K562 (cell line): ENCODE measurements around the gene ARL6IP1.

Experiments
- CREB1 ChIP-seq, 2 experiments: sonication (generic) in 1 of 2; formaldehyde crosslinking in 1 of 2; IDR thresholded peaks; 2 replicates each; pipeline versions ENCODE4 v1.6.1 to v1.8.0; 2012 to 2022; ENCODE audit warnings: inconsistent platforms in 1 of 2, mild to moderate bottlenecking in 1 of 2, missing genetic modification reagents in 1 of 2, moderate library complexity in 1 of 2
- CTCF ChIP-seq, 3 experiments: IDR thresholded peaks in 2 of 3; conservative IDR thresholded peaks in 1 of 3; 2 replicates each; pipeline ENCODE4 v1.5.1; 2011 to 2012; ENCODE audit warnings: low read length in 3 of 3, mild to moderate bottlenecking in 3 of 3, control low read depth in 2 of 3, improper control_type of control experiment in 1 of 3, inconsistent platforms in 1 of 3, low read depth in 1 of 3, mixed read lengths in 1 of 3, moderate library complexity in 1 of 3; ENCODE audit not compliant: insufficient read depth in 2 of 3
- FOS ChIP-seq: IDR thresholded peaks from 3 replicates; pipeline ENCODE4 v1.6.1; 2011; ENCODE audit not compliant: insufficient read length; ENCODE audit errors: extremely low read depth
- FOXJ3 ChIP-seq: sonication (generic); formaldehyde crosslinking; IDR thresholded peaks from 2 replicates; pipeline ENCODE4 v1.4.0; 2020; ENCODE audit warnings: mild to moderate bottlenecking, missing genetic modification reagents
- HNRNPLL ChIP-seq: fragments of 200-400 bp; formaldehyde crosslinking; IDR thresholded peaks from 2 replicates; pipeline ENCODE4 v1.6.1; 2017; ENCODE audit warnings: low read length, low read depth, mild to moderate bottlenecking; ENCODE audit not compliant: poor library complexity, severe bottlenecking
- KDM2B ChIP-seq: fragments of 250-450 bp; sonication (Bioruptor Pico); IDR thresholded peaks from 2 replicates; pipeline ENCODE4 v1.8.0; 2021; ENCODE audit warnings: mild to moderate bottlenecking, moderate library complexity
- RAD21 ChIP-seq, 2 experiments: fragments of 250-450 bp in 1 of 2; fragments of 450-650 bp in 1 of 2; sonication (Bioruptor Pico) in 1 of 2; formaldehyde crosslinking in 1 of 2; IDR thresholded peaks in 1 of 2; conservative IDR thresholded peaks in 1 of 2; 2 replicates each; pipeline versions ENCODE4 v1.4.0 to v1.8.0; 2020 to 2022; ENCODE audit warnings: mild to moderate bottlenecking in 2 of 2, moderate library complexity in 1 of 2
- RNF2 ChIP-seq: sonication (generic); IDR thresholded peaks from 2 replicates; pipeline ENCODE4 v1.6.1; 2016
- SNAPC5 ChIP-seq: fragments of 250-450 bp; sonication (Bioruptor Pico); IDR thresholded peaks from 2 replicates; pipeline ENCODE4 v1.8.0; 2021; ENCODE audit warnings: moderate library complexity, mild to moderate bottlenecking, inconsistent platforms
- SP2 ChIP-seq: IDR thresholded peaks from 2 replicates; pipeline ENCODE4 v1.6.1; 2011; ENCODE audit warnings: mild to moderate bottlenecking, low read depth, low read length, moderate library complexity; ENCODE audit not compliant: poor library complexity, severe bottlenecking; ENCODE audit errors: extremely low read depth
- SRF ChIP-seq, 2 experiments: fragments of 250-450, 450-650 bp in 1 of 2; sonication (Bioruptor Pico) in 1 of 2; sonication (generic) in 1 of 2; formaldehyde crosslinking; IDR thresholded peaks; 2 replicates each; pipeline versions ENCODE4 v1.5.0 to v1.5.1; 2020 to 2022; ENCODE audit warnings: mild to moderate bottlenecking in 1 of 2, missing genetic modification reagents in 1 of 2
- TBP ChIP-seq: optimal IDR thresholded peaks from 2 replicates; pipeline ENCODE3; 2011; ENCODE audit warnings: low read depth, low read length, improper control_type of control experiment
- ZNF3 ChIP-seq: fragments of 250-450 bp; sonication (Bioruptor Pico); IDR thresholded peaks from 2 replicates; pipeline ENCODE4 v1.5.0; 2021; ENCODE audit warnings: mild to moderate bottlenecking, moderate library complexity
- ZNF644 ChIP-seq: fragments of 200-800 bp; sonication (Bioruptor generic); IDR thresholded peaks from 2 replicates; pipeline ENCODE4 v1.6.1; 2016; ENCODE audit warnings: low read depth, missing genetic modification characterization, missing compliant biosample characterization

- TF ChIP-seq TBP (no peak), CREB1 (IDR thresholded peaks at IDR 0.05) (no peak), CREB1 (CRISPR knock-in tag; IDR thresholded peaks at IDR 0.05) (no peak), SP2 (no peak), CTCF (IDR thresholded peaks at IDR 0.05 in 2 of 3, conservative IDR thresholded peaks at IDR 0.05 in 1 of 3; ENCODE audit: insufficient read depth in 2 of 3, low read depth in 1 of 3, low read length in 3 of 3) (no peak), SRF (CRISPR knock-in tag; IDR thresholded peaks at IDR 0.05) (no peak), ZNF3 (no peak), HNRNPLL (no peak), SNAPC5 (CRISPR knock-in tag) (no peak), RAD21 (CRISPR knock-in tag; conservative IDR thresholded peaks at IDR 0.05 in 1 of 2, IDR thresholded peaks at IDR 0.05 in 1 of 2) (no peak), FOXJ3 (CRISPR knock-in tag) (no peak), RNF2 (no peak), FOS (no peak), KDM2B (CRISPR knock-in tag) (no peak), ZNF644 (tag) (no peak)
Measured at GRCh38 chr16:18803569-18804462, 2.5 kb upstream of the ARL6IP1 start.
